SJSA1 (cell line): ENCODE data around the gene RNASE1. TPM values are rescaled to one million over a fixed set of nuclear protein-coding genes. Genes with fewer than 3 reads are reported as not detected.
"Not testable (repeated sequence)": the region's sequence is repeated elsewhere in the genome, so short reads cannot be mapped to it uniquely, and the experiment has no call there.

Source experiments
- DNase-seq, 2 experiments: peaks; one replicate each; pipeline ENCODE4 v3.0.0-alpha.2; 2015 to 2020; ENCODE audit warnings: low spot score in 2 of 2, low read depth in 1 of 2
- H3K27ac ChIP-seq: fragments of 250-450 bp; sonication (Bioruptor Pico); 2 replicates; pipeline ENCODE4 v1.5.1; 2020; ENCODE audit warnings: mild to moderate bottlenecking, moderate library complexity
- H3K27me3 ChIP-seq: fragments of 250-450 bp; sonication (Bioruptor Pico); replicated peaks from 2 replicates; pipeline ENCODE4 v1.5.1; 2020; ENCODE audit warnings: mild to moderate bottlenecking, moderate library complexity
- H3K36me3 ChIP-seq: fragments of 250-450 bp; sonication (Bioruptor Pico); 2 replicates; pipeline ENCODE4 v1.5.1; 2020; ENCODE audit warnings: mild to moderate bottlenecking
- H3K4me1 ChIP-seq: fragments of 250-450 bp; sonication (Bioruptor Pico); replicated peaks from 2 replicates; pipeline ENCODE4 v1.6.1; 2021; ENCODE audit warnings: mild to moderate bottlenecking
- H3K4me3 ChIP-seq: fragments of 250-450 bp; sonication (Bioruptor Pico); 2 replicates; pipeline ENCODE4 v1.5.1; 2020; ENCODE audit warnings: mild to moderate bottlenecking
- H3K9me3 ChIP-seq: fragments of 250-450 bp; sonication (Bioruptor Pico); replicated peaks from 2 replicates; pipeline ENCODE4 v1.5.1; 2020; ENCODE audit warnings: mild to moderate bottlenecking
- total RNA-seq: library from RNA; depleted of rRNA; stranded (reverse); fragments of >200 nt; shearing (Covaris generic); gene quantifications from 2 replicates; pipeline ENCODE4 v1.2.3, GENCODE V29; 2014

Gene RNASE1
- total RNA-seq, 1 experiment from 2014 or later, result not detected

GRCh38 chr14:20821521-20822108, 19.0 kb upstream of the RNASE1 start:
- not testable (repeated sequence) for H3K9me3 ChIP-seq, H3K27me3 ChIP-seq, H3K27ac ChIP-seq, H3K4me1 ChIP-seq, H3K36me3 ChIP-seq, DNase-seq, H3K4me3 ChIP-seq

DNA sequence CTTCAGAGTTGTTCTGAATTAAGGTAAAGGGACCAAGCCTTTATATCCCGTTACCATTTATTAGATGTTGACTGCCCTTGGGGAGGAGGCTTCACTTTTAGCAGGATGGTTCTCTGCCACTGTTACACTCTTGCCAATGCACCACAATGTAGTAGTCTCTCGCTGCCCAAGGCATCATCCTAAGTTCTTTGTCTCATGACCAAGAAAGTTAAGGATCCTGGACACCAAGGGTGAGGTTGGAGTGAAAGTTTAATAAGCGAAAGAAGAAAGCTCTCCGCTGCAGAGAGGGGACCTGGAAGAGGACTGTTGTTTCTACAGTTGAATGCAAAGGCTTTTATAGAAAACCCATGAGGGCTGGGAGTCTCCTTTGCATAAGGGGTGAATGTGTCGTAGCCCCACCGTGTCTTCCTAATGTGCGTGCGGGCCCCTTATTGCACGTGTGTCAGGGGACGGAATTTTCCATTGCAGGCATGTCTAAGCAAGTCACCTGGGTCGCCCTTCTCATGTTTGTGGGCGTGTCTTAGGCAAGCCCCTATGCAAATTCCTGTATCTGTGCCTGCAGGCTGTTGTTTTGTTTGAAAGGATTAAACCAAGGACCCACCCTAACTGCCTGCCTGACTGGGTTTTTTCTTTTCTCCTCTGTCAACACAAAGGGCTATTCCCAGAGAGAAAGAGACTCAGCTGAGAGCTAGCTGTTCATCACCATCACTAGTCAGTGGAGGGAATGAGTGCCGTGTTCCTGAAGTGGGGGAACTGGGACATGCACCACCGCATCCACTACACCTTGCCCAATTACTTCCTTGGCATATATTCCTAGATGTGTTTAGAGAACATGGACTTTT, 17.6 kb upstream of the RNASE1 start:
- Histone ChIP-seq H3K4me1 (no peaks in the 10 kb centered on the region), H3K36me3 (no peaks in the 10 kb centered on the region), H3K4me3 (no peak overlapping the region), H3K9me3 (no peaks in the 10 kb centered on the region), H3K27ac (no peak overlapping the region), H3K27me3 (peaks cover 5% of the 10 kb centered on the region; the same call in 1 of the 2 replicates)
- DNase-seq, result no peak

GRCh38 chr14:20818861-20819260, 16.2 kb upstream of the RNASE1 start:
- H3K36me3 ChIP-seq, result no peaks in the 10 kb centered on the region
- no peaks in the 10 kb centered on the region for H3K9me3 ChIP-seq
- H3K4me3 ChIP-seq, result no peak overlapping the region
- no peak overlapping the region for H3K27ac ChIP-seq
- H3K27me3 ChIP-seq, result peaks cover 5% of the 10 kb centered on the region; the same call in 1 of the 2 replicates
- no peaks in the 10 kb centered on the region for H3K4me1 ChIP-seq
- DNase-seq, result no peak

GRCh38 chr14:20815946-20816345, 13.3 kb upstream of the RNASE1 start:
- not testable (repeated sequence) for H3K27me3 ChIP-seq, DNase-seq, H3K36me3 ChIP-seq

DNA sequence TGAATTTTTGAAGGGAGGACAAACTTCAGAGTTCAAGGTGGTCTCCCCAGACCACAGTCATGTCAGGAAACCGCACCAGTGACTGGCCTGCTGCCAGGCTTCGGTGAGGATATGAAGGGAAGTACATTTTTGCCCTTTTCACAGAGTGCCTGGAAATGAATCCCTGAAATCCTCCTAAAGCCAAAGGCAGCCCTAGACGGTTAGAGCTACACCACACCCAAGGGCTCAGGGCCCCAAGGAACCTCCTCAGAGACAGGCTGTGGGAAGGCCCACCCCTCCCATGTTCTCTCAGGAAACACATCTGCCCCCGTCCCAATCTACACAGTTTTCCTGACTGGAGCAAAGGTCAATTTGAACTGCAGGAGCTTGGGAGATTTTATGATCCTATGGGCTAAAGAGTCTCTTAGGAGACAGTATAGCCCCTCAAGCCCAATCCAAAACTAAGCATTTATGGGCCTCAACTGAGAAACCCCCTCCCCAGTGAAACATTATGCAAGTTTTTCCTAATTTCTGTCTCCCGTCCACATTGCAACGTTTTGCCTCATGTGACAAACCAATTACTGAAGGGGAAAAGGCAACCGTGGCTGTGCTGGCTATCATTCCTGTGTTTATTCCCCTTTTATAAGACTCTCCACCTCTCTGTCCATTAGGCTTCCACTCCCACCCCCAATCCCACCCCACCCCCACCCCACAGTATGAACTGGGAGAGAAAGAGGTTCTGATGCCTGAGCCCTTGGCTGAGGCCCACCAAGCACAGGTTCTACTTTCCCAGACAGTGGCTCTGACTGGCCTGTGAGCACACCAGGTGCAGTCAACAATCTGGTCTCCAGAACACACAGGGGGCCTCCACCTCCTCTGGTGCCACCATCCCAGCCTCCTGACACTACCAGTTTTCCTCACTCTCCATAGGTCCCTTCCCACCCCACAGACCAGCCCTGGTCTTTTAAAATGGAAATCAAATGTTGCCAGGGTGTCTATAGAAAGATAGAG, 9.6 kb upstream of the RNASE1 start:
- H3K27me3 ChIP-seq, result no peaks in the 10 kb centered on the region; the same call in 1 of the 2 replicates
- no peak overlapping the region for H3K27ac ChIP-seq
- no peaks in the 10 kb centered on the region for H3K9me3 ChIP-seq
- H3K4me1 ChIP-seq, result no peaks in the 10 kb centered on the region
- no peaks in the 10 kb centered on the region for H3K36me3 ChIP-seq
- no peak for DNase-seq
- H3K4me3 ChIP-seq, result no peak overlapping the region

More at GRCh38 chr14:20815946-20816345, 13.3 kb upstream of the RNASE1 start:
- H3K9me3 ChIP-seq, H3K4me1 ChIP-seq, H3K4me3 ChIP-seq, H3K27ac ChIP-seq: not testable (repeated sequence)

DNA sequence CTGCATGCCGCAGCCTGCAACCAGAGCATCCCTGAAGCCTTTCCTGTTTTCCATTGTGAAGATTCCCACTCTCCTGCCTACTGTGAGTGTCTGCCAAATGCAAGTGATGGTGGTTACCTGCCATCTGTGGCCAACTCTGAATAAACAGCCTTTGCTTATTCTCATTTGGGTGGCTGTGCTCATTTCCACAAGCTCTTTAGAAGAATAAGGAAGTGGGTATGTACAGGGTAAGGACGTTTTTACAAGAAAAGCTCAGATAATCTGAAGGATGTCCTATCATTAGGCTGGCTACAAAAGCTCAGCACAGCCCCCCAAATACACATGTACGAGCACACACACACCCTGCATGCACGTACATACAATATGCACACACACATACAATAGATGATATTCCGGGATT, 7.3 kb upstream of the RNASE1 start:
- H3K36me3 ChIP-seq, result no peaks in the 10 kb centered on the region
- no peaks in the 10 kb centered on the region for H3K9me3 ChIP-seq
- H3K27ac ChIP-seq, result no peak overlapping the region
- no peak overlapping the region for H3K4me3 ChIP-seq
- DNase-seq, result no peak
- H3K27me3 ChIP-seq, result peaks cover 1% of the 10 kb centered on the region; the same call in 1 of the 2 replicates
- H3K4me1 ChIP-seq, result no peaks in the 10 kb centered on the region

- DNase-seq, result no peak
- no peaks in the 10 kb centered on the region for H3K9me3 ChIP-seq
- H3K4me1 ChIP-seq, result no peaks in the 10 kb centered on the region
- H3K4me3 ChIP-seq, result no peak overlapping the region
- peaks cover 3% of the 10 kb centered on the region; the same call in 1 of the 2 replicates for H3K27me3 ChIP-seq
- no peak overlapping the region for H3K27ac ChIP-seq
- H3K36me3 ChIP-seq, result no peaks in the 10 kb centered on the region
These were observed 5.5 kb upstream of the RNASE1 start for GRCh38 chr14:20808162-20808483.

- no peaks in the 10 kb centered on the region for H3K9me3 ChIP-seq
- no peaks in the 10 kb centered on the region for H3K4me1 ChIP-seq
- no peak for DNase-seq
- H3K36me3 ChIP-seq, result no peaks in the 10 kb centered on the region
- no peak overlapping the region for H3K4me3 ChIP-seq
- H3K27me3 ChIP-seq, result peaks cover 3% of the 10 kb centered on the region; the same call in 1 of the 2 replicates
- no peak overlapping the region for H3K27ac ChIP-seq
These were observed 4.9 kb upstream of the RNASE1 start for GRCh38 chr14:20807304-20808161.

GRCh38 chr14:20805485-20805884, 2.8 kb upstream of the RNASE1 start:
- no peaks in the 10 kb centered on the region for H3K9me3 ChIP-seq
- H3K27ac ChIP-seq, result no peak overlapping the region

DNA sequence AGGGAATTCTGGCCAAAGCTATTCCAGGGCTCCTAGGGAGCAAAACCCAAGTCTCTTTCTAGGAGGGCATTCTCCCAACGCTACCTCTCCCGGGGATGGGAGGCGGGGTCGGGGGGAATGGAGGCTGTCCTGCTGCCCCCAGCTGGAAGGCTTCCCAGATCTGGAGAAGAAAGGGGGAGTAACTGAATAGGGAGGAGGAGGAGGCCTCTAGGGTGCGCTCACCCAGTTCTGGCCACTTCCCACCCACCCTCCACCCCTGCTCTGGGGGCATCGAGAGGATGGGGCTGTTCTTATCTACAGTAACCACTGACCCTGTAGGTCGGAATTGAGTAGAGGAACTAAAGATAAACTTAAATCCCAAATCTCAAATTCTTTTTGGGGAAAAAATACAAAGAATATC, 579 bp upstream of the RNASE1 start:
- Histone ChIP-seq H3K27ac (no peak overlapping the region), H3K9me3 (no peaks in the 10 kb centered on the region), H3K27me3 (peaks cover 3% of the 10 kb centered on the region; the same call in 1 of the 2 replicates), H3K4me3 (no peak overlapping the region), H3K36me3 (no peaks in the 10 kb centered on the region), H3K4me1 (no peaks in the 10 kb centered on the region)
- DNase-seq, result no peak

More at GRCh38 chr14:20805485-20805884, 2.8 kb upstream of the RNASE1 start:
- peaks cover 3% of the 10 kb centered on the region; the same call in 1 of the 2 replicates for H3K27me3 ChIP-seq
- H3K36me3 ChIP-seq, result no peaks in the 10 kb centered on the region
- no peak for DNase-seq
- no peaks in the 10 kb centered on the region for H3K4me1 ChIP-seq
- no peak overlapping the region for H3K4me3 ChIP-seq

GRCh38 chr14:20801726-20802125, 918 bp downstream of the RNASE1 start:
- no peaks in the 10 kb centered on the region for H3K4me1 ChIP-seq
- H3K4me3 ChIP-seq, result no peak overlapping the region
- no peaks in the 10 kb centered on the region for H3K9me3 ChIP-seq
- H3K27ac ChIP-seq, result no peak overlapping the region
- DNase-seq, result no peak
- H3K36me3 ChIP-seq, result no peaks in the 10 kb centered on the region
- H3K27me3 ChIP-seq, result 0 out of 2 replicates have a peak, but pooled peaks cover 3% of the 10 kb centered on the region

DNA sequence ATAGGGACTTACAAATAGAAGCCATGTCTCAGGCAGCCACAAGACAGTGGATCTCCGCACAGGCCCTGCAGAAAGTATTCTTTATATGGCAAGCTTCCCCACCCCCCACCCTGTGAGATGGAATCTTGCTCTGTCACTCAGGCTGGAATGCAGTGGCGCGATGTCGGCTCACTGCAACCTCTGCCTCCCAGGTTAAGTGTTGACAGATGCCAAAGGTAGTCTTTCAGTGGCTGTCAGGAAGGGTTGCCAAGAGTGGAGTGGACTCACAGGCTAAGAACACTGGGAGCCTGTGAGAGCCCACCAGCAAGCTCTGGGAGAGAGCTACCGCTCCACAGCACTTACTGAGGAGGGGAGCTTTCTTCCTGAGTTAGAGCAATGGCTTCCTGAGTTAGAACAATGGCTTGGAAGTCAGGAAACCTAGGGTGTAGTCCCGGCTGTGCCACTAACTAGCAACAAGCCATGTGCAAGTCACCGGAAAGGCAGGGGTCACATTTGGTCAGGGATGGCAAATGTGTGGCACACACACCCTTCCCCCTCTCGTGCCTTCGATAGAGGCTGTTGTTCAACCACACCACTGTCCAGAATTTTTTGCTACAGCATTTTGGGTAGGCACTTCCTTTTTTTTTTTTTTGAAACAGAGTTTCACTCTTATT, 2.6 kb downstream of the RNASE1 start:
- H3K9me3 ChIP-seq, result no peaks in the 10 kb centered on the region
- no peak overlapping the region for H3K27ac ChIP-seq
- no peak for DNase-seq
- no peak overlapping the region for H3K4me3 ChIP-seq
- H3K4me1 ChIP-seq, result no peaks in the 10 kb centered on the region
- no peaks in the 10 kb centered on the region for H3K36me3 ChIP-seq
- 0 out of 2 replicates have a peak, but pooled peaks cover 3% of the 10 kb centered on the region for H3K27me3 ChIP-seq
